Measurements from ENCODE around the gene SPATA22.
"Not testable (repeated sequence)": the region's sequence is repeated elsewhere in the genome, so short reads cannot be mapped to it uniquely, and the experiment has no call there.

Gene SPATA22

DNA sequence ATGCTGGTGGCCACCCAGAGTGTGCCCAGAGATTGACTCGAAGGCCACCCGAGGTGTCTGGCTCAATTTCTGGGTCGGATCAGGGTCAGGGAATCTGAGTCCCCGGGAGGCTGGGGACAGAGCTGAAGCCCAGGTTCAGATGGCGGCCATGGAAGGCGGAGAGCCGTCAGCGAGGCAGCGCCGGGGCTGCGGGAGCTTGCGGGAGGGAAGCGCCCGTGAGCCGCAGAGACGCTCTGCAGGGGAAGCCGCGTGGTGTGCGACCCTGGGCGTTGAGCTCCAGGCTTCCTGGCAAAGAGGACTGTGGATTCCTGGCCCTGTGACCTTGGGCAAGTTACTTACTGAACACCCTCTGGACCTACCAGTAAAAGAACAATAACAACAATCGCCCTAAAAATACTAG lies 518 bp upstream of the SPATA22 start:
- DNase-seq, result no peak

DNA sequence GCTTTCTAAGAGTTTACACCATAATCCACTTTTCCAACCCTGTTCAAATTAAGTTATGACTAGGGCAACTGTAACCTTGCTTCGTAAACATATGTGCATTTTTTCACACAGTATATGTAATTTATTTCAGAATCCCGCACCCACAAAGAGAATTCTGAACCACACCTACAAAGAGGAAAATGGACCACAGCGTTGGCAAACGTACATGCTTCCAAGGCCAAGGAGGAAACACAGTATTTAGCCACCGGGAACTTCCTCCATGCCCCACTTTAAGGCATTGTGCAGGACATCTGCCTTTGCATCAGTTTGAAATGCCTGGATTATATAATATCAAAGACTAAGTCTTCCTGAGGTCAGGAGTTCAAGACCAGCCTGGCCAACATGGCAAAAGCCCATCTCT lies 2.1 kb downstream of the SPATA22 start:
- DNase-seq, result no peak

DNA sequence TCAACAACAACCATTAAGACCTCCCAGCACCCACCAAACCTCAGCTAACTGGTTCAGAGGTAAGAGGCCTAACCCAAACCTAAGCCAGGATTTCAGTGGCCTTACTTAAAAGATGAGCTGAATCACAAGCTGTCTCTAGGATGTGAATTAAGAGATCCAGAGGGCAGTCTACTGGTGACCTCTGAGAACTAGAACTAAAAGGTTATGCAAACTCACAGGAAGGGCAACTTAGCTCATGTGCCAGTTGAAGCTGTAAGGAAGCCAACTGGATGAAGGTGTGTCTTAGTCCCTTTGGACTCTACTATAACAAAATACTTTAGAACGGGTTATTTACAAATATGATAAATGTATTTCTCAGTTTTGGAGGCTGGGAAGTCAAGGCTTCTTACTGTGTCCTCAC lies 5.3 kb downstream of the SPATA22 start:
- not testable (repeated sequence) for DNase-seq

DNA sequence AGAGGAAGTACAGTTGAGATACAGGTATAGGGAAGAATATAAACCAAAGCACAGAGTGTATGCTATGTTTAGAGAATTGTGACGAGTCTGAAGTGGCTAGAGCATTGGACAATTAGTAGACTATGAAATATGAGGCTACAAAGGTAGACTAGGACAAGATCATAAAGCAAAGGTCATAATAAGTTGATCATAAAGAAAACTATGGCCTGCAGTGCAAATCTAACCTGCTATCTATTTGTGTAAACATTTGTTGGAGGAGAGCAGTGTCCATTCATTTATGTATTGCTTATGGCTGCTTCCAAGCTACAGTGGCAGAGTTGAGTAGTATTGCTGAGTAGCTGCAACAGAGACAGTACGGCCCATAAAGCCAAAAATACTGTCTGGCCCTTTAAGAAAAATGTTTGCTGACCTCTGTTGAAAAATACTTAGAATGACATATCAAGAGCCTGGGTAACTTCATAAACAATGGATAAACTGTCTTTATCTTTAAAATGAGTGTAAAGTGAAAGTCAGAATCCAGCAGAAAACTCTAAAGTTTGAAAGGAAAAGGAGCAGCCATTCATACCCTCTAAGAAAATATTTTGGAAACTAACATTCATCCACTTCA lies 23.5 kb downstream of the SPATA22 start:
- no peak for DNase-seq

- peak in 1 of 2 experiments; percentile 34 for DNase-seq
Observed at GRCh38 chr17:3447625-3448024, 24.0 kb downstream of the SPATA22 start.

DNA sequence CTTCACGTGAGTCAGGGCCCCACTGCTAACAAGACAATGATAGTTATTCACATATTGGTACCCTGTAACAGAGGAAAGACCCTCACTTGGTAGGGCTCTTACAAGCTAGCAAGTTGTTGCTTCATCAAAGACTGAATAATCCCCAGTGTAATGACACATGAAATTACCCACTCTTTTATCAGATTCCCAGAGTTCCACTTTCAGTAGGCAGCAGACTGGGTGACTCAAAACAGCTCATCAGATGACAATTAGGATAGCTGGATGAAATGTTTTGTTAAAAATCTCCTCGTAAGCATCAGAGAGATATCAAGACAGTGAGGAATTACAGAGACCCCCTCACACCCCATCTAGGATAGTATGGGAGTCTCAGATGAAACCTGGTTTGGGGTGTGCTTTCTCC lies 31.2 kb downstream of the SPATA22 start:
- no peak for DNase-seq

DNA sequence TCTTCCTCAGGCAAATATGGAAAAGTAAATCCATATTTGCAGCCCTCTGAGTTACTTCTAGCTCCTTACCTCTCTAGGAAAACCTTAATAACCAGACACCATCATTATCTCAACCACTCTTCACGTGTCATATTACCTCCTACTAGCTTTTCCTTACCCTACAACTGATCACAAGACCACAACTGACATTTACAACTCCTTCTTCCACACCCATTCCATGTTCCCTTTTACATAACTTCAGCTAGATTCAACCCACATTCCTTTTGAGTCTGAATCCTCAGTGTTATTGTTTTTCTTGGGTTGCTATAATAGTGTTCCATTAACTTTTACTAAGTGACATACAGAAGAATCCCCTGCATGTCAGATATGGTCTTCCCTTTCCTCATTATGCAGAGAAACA lies 33.3 kb downstream of the SPATA22 start:
- DNase-seq, result no peak

GRCh38 chr17:3433741-3434140 lies 37.9 kb downstream of the SPATA22 start, which contains the start of gene OR1E2:
TSS of gene OR1E2 (minus strand) at chr17:3433841. CDS start at chr17:3433841, 0 bp downstream.
- DNase-seq, result no peak

DNA sequence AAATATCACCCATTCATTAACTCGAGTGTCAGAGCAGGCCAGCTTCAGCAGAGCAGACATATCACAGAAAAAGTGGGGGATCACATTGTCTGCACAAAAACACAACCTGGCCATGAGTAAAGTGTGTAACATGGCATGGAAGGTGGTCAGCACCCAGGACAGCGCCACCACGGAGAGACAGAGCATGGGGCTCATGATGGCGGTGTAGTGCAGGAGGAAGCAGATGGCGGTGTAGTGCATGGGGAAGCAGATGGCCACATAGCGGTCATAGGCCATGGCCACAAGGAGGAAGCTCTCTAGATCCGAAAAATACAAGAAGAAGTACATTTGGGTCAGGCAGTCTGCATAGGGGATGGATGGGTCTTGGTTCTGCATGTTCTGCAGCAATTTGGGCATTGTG lies 38.4 kb downstream of the SPATA22 start:
- DNase-seq, result not testable (repeated sequence)

DNA sequence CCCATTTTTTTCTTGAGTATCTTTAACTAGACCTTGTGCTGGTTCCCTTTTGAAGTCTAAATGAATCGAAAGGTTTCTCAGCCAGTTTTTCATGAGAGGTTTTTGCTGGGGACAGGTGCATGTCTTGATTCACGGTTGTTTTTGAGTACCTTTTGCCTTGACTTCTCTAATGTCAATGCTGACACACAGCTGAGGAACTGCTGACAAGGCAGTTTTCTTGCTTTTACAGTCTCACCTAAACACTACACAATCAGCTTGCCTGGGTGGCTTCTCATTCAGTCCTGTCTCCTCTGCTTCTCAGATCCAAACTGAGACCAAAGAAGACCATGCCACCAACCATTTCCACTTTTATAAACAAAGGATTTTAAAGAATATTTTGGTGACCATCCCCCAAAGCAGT lies 53.4 kb downstream of the SPATA22 start:
- no peak for DNase-seq

DNA sequence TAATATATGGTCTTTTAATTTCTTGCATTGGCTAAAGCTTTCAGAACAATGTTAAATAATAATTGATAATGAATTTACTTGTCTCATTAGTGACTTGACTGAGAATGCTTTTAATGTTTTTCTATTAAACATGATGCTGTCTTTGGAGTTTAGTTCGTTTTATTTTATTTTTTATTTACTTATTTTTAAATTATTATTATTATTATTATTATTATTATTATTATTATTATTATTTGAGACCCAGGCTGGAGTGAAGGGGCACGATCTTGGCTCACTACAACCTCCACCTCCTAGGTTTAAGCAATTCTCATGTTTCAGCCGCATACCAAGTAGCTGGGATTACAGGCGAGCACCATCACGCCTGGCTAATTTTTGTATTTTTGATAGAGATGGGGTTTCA lies 56.0 kb downstream of the SPATA22 start:
- DNase-seq, result no peak

GRCh38 chr17:3412216-3412615 lies 59.4 kb downstream of the SPATA22 start:
- DNase-seq, result not testable (repeated sequence)

GRCh38 chr17:3411070-3411469 lies 60.5 kb downstream of the SPATA22 start, which contains the start of gene OR3A3:
TSS of gene OR3A3 (plus strand) at chr17:3411370.
- DNase-seq, result no peak

GRCh38 chr17:3403856-3404255 lies 67.8 kb downstream of the SPATA22 start:
- DNase-seq, result not testable (repeated sequence)

DNA sequence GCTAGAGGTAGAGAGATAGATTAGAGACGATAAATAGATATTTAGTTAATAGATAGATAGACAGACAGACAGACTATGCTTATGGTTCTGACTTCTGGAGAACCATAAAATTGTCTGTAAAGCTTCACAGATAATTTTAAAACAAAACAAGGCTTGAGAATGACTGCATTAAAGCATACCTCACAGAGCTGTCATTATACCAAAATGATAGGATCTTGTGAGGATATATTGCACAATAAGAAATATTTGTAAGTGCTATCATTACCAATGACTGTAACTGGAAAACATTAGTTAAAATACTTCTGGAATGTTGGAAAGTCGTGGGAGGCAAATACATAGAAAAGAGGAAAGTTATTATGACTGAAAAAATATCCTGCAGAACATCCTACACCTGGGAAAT lies 69.8 kb downstream of the SPATA22 start:
- no peak for DNase-seq

DNA sequence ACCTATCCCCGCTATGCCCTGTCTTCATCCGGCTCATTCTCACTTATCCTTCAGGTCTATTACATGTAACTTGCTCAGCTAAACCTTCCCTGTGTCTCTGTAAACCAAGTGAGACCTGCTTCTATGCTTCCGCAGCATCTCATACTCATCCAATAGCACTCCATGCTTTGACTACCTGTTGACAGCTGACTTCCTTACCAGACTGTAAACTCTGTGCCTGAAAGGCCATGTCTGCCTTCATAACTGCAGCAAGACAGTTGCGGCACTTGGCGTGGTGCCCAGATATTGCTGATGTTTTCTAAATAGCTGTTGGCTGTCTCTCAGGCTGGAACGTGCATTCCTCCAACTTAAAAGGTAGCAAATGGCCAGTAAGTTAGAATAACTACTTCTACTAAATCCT lies 71.6 kb downstream of the SPATA22 start:
- DNase-seq, result no peak

GRCh38 chr17:3398310-3398709 lies 73.3 kb downstream of the SPATA22 start, which contains the start of gene OR1E1:
TSS of gene OR1E1 (minus strand) at chr17:3398410. CDS start at chr17:3398410, 0 bp downstream.
- DNase-seq, result no peak

GRCh38 chr17:3397801-3398200 lies 73.8 kb downstream of the SPATA22 start:
- not testable (repeated sequence) for DNase-seq
